Lower leg skin (tissue), 4 donors: Measurements from ENCODE around the gene FKRP. TPM values are rescaled to one million over a fixed set of nuclear protein-coding genes. Genes with fewer than 3 reads are reported as not detected.

Source experiments
- DNase-seq, 2 donors: peaks; one replicate each; pipeline ENCODE4 v3.0.0-alpha.2; 2019; ENCODE audit warnings: low spot score in 2 of 2
- H3K4me3 ChIP-seq: fragments of 200-600 bp; sonication (generic); 2 replicates; pipeline ENCODE4 v1.5.1; 2017; ENCODE audit warnings: mild to moderate bottlenecking, low read depth; ENCODE audit not compliant: poor library complexity, severe bottlenecking
- POLR2A ChIP-seq, 2 donors: fragments of 450-650 bp; IDR thresholded peaks; one replicate each; pipeline ENCODE4 v1.6.1; 2016 to 2017; ENCODE audit warnings: antibody characterized with exemption in 2 of 2, mild to moderate bottlenecking in 1 of 2, moderate library complexity in 1 of 2
- WGBS, 2 donors: methylation state at CpG; one replicate each; pipeline ENCODE4 v1.1.5; 2018; 5-methylcytosine and 5-hydroxymethylcytosine counted together
- intact Hi-C: fragments of 100-400 bp; cut with DNase I; formaldehyde crosslinking; loops from one replicate; pipeline ENCODE4 v1.15.0; 2023; ENCODE audit warnings: low total_unique reads
- total RNA-seq, 4 donors: library from RNA; depleted of rRNA; stranded (reverse); fragments of >200 nt; gene quantifications; one replicate each; pipeline ENCODE4 v1.1.0, GENCODE V29; 2016
- TF ChIP-seq, protein P1 (sequence below), 3 donors: fragments of 450-650 bp; IDR thresholded peaks; one replicate each; pipeline ENCODE4 v1.5.1; 2016; ENCODE audit warnings: antibody characterized with exemption in 3 of 3, mild to moderate bottlenecking in 3 of 3, moderate library complexity in 2 of 3

The FKRP gene
- total RNA-seq, 4 donors from 2014 or later, result 9.4 to 16.1 (median 12.8) TPM

GRCh38 chr19:46728693-46729339, 17.0 kb upstream of the FKRP start:
- no peak for TF ChIP-seq POLR2A (IDR thresholded peaks at IDR 0.05)
- TF ChIP-seq, protein P1, sequence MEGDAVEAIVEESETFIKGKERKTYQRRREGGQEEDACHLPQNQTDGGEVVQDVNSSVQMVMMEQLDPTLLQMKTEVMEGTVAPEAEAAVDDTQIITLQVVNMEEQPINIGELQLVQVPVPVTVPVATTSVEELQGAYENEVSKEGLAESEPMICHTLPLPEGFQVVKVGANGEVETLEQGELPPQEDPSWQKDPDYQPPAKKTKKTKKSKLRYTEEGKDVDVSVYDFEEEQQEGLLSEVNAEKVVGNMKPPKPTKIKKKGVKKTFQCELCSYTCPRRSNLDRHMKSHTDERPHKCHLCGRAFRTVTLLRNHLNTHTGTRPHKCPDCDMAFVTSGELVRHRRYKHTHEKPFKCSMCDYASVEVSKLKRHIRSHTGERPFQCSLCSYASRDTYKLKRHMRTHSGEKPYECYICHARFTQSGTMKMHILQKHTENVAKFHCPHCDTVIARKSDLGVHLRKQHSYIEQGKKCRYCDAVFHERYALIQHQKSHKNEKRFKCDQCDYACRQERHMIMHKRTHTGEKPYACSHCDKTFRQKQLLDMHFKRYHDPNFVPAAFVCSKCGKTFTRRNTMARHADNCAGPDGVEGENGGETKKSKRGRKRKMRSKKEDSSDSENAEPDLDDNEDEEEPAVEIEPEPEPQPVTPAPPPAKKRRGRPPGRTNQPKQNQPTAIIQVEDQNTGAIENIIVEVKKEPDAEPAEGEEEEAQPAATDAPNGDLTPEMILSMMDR (IDR thresholded peaks at IDR 0.05), result peak in 1 of 3 donors; percentile 66
- DNase-seq, result peak in 1 of 2 donors; percentile 93
- intact Hi-C loops, result no loop called here
- no peak overlapping the region for H3K4me3 ChIP-seq
- WGBS, 2 donors, result 47% methylated on average over 14 to 20 of the region's 20 CpGs

DNA sequence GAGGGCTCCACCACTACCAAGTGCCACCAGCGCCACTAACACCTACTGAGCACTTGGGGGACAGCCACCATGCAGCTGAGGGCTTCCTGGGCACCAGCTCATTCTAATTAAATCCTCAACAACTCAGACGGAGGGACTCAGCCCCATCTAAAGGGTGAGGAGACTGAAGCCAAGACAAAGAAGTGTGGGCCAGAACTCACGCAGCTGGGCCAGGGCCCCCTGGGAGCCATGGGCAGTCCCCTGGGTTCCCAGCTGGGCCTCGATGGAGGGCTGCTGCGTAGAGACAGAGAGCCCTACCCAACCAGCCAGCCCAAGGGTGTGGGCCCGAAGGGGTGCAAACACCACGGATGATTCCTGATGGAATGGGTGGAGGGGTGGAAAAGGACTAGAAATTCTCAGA, 16.2 kb upstream of the FKRP start:
- WGBS, 2 donors, result 84 to 89% methylated on average over 6 to 7 of the region's 7 CpGs
- intact Hi-C loops, result no loop called here
- TF ChIP-seq, protein P1 (IDR thresholded peaks at IDR 0.05), result no peak
- TF ChIP-seq POLR2A (IDR thresholded peaks at IDR 0.05), result no peak
- no peak overlapping the region for H3K4me3 ChIP-seq
- DNase-seq, result no peak

- H3K4me3 ChIP-seq, result no peak overlapping the region
- DNase-seq, result no peak
- intact Hi-C loops, result no loop called here
- WGBS, 2 donors, result 94 to 96% methylated on average over 9 of the region's 9 CpGs
- no peak for TF ChIP-seq POLR2A (IDR thresholded peaks at IDR 0.05)
- TF ChIP-seq, protein P1 (IDR thresholded peaks at IDR 0.05), result no peak
Measured at GRCh38 chr19:46730187-46730586, 15.7 kb upstream of the FKRP start.

- no peak overlapping the region for H3K4me3 ChIP-seq
- TF ChIP-seq, protein P1 (IDR thresholded peaks at IDR 0.05), result no peak
- no peak for TF ChIP-seq POLR2A (IDR thresholded peaks at IDR 0.05)
- no peak for DNase-seq
- intact Hi-C loops, result no loop called here
- 93 to 95% methylated on average over 14 of the region's 14 CpGs for WGBS, 2 donors
Measured at GRCh38 chr19:46730595-46730994, 15.3 kb upstream of the FKRP start.

- no peak overlapping the region for H3K4me3 ChIP-seq
- DNase-seq, result no peak
- intact Hi-C loops, result no loop called here
- 64 to 66% methylated on average over 14 of the region's 14 CpGs for WGBS, 2 donors
- TF ChIP-seq, protein P1 (IDR thresholded peaks at IDR 0.05), result no peak
- TF ChIP-seq POLR2A (IDR thresholded peaks at IDR 0.05), result no peak
Measured at GRCh38 chr19:46731007-46731501, 14.8 kb upstream of the FKRP start.

- TF ChIP-seq POLR2A (IDR thresholded peaks at IDR 0.05), result no peak
- TF ChIP-seq, protein P1 (IDR thresholded peaks at IDR 0.05), result no peak
- no peak for DNase-seq
- H3K4me3 ChIP-seq, result no peak overlapping the region
- intact Hi-C loops, result no loop called here
- 72 to 77% methylated on average over 14 of the region's 14 CpGs for WGBS, 2 donors
Measured at GRCh38 chr19:46731584-46731983, 14.3 kb upstream of the FKRP start.
